NCI-H2171 (cell line): ENCODE data around the gene PDK3.
A peak's percentile ranks its signal among the peaks of the same experiment; 100 is the strongest.

Source experiments
- DNase-seq: peaks from one replicate; lab custom pipeline; 2025; lab: John Stamatoyannopoulos, UW

The PDK3 gene

DNA sequence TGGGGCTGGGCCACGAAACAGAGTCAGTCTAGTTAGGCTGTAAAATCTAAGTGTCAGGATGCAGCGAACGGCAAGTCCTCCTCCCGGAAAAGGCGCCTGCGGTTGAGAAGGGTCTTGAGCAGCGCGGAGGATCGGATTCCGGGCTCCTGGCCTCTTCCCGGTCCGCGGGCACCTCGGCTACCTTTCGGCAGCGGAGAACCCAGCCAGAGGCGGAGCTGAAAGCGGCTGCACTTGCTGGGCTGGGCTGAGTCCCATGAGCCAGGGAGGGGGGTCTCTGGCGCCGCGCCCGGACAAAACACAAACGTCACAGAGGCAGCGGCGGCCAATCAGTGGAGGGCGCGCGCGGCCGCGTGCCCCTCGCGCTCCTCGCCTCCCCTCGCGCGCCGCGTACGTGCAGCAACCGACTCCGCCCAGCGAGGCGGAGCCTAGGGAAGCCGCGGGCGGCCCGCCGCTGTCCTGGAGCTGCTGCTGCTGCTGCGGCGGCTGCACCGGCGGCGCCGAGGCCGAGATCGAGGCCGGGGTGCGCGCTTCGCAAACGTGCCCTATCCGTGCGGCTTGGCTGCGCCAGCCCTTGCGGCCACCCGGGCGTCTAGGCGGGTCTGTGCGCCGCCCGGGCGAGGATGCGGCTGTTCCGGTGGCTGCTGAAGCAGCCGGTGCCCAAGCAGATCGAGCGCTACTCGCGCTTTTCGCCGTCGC lies at the start of gene PDK3:
Gene PDK3, plus strand, starts transcription at position 451 of the 696 bp plus-strand sequence. Its CDS starts 170 bp downstream, at position 621.
- peak; percentile 83 for DNase-seq

GRCh38 chrX:24415921-24416320 lies 49.2 kb upstream of the PDK3 start:
- no peak for DNase-seq

GRCh38 chrX:24423960-24424359 lies 41.1 kb upstream of the PDK3 start:
- no peak for DNase-seq

- DNase-seq = no peak
Observed at GRCh38 chrX:24424948-24425347, 40.1 kb upstream of the PDK3 start.

DNA sequence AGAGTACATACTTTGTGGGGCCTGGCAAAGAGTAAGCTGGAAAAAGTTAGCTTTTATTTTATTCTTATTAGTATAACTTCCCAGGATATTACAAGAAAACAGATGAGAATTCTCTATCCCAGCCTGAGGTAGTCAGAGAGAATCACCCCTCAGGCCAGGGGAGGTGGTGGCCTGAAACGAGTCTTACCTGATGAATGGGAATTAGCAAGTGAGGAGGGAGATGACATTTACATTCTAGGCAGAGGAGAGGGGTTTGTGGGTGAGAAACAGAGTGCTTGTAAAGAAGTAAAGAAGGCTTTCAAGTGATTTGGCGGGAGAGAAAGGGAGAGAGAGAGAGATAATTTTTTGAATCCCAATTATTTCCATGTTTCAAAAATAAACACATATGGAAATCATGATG lies 39.3 kb upstream of the PDK3 start:
- no peak for DNase-seq

GRCh38 chrX:24426340-24426913 lies 38.7 kb upstream of the PDK3 start:
- DNase-seq = no peak

- DNase-seq = no peak
Observed at GRCh38 chrX:24426921-24427746, 38.0 kb upstream of the PDK3 start.

DNA sequence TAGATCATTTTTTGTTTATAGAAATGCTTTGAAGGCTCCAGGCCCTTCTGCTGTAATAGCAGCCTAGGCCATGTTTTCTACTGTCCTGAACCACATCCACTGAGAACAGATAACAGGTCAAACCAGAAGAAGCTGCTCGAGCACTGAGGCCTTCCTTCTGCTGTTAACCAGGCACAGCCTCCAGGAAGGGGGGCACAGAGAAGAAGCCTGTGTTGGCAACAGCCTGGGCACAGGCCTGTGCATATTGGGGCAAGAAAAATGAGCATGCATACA lies 37.4 kb upstream of the PDK3 start:
- DNase-seq = no peak

DNA sequence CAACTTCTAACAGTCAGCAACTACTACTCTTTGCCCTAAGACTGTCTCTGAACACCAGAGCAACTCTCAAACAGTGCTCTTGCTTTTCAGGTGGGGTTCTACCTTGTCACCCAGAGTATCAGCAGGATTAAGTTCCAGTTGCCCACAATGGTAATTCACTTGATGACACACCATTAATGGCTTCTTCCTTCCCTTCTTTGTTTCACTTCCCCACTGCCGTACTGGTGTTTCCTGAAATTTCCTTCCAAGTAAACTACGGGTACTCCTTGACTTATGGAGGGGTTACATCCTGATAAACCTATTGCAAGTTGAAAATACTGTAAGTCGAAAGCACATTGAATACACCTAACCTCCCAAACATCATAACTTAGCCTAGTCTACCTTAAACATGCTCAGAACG lies 36.6 kb upstream of the PDK3 start:
- no peak for DNase-seq

- no peak for DNase-seq
Observed at GRCh38 chrX:24435060-24435459, 30.0 kb upstream of the PDK3 start.

DNA sequence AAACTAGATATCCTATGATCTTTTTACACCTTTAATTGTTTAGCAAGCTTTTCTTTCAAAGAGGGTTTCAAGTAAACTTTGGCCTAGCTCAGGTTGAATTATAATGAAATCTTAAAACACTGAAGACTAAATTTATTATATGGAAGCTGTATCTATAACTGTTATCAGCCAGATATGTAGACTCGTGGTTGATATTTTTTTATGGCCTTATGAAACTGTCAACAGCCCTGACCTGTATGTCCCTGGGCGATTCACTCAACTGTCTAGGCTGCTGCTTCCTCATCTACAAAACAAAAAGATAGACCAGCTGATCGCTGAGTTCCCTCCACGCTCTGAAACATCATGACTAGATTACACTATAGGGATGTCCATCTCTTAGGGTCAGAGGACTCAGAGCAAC lies 21.2 kb upstream of the PDK3 start:
- no peak for DNase-seq

GRCh38 chrX:24444645-24445044 lies 20.4 kb upstream of the PDK3 start:
- DNase-seq = no peak

- no peak for DNase-seq
Observed at GRCh38 chrX:24448762-24449250, 16.3 kb upstream of the PDK3 start.

DNA sequence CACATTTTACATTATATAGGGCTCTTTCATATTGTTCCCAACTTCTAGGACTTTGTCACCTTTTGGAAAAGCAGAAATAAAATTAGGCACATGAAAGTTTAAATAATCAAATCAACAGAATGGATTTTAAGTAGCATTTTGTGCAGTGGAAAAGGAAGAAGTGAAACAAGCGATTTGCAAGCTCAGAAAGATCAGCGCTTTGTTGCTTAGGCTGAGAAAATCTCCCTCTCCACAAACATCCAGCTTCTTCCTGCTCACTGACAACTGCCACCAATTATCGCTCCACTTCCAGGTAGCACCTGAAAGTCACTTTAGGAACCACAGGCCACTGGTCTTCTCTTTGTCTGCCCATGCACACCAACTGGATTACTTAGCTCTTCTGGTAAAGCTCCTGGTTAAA lies 2.0 kb upstream of the PDK3 start:
- no peak for DNase-seq

- no peak for DNase-seq
Observed at GRCh38 chrX:24464498-24464835, 619 bp upstream of the PDK3 start.

DNA sequence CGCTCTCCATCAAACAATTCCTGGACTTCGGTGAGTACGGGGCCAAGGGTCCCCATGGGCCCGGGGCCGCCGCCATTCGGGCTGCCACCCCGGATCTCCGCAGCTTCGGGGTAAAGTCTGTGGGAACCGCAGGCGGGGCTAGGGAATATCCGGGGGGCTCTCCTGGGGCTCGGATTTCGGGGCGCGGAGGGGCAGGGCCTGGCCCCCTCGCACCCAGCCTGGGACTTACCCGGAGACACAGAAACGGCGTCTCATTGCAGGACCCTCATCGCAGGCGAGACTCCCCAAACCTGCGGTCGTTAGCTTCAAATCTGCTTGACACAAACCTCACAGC lies 413 bp downstream of the PDK3 start:
- no peak for DNase-seq

GRCh38 chrX:24466025-24466424 lies 939 bp downstream of the PDK3 start:
- DNase-seq = no peak

DNA sequence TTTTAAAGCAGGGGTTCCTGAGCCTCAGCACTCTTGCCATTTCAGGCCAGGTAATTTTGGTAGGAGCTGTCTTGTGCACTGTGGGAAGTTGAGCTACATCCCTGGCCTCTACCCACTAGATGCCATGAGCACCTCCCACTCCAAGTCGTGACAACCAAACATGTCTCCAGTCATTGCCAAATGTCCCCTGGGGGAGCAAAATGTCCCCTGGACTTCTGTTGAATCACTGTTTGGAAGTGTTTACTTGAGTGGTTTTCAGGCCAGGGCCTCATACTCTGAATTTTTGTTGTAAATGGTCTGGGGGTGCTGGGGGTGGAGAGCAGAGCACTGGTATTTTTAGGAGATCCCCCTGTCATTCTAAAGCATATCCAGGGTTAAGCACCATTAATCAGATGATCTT lies 3.2 kb downstream of the PDK3 start:
- no peak for DNase-seq

- no peak for DNase-seq
Observed at GRCh38 chrX:24471808-24472207, 6.7 kb downstream of the PDK3 start.

GRCh38 chrX:24475480-24475879 lies 10.4 kb downstream of the PDK3 start:
- no peak for DNase-seq

- DNase-seq = no peak
Observed at GRCh38 chrX:24478509-24478908, 13.4 kb downstream of the PDK3 start.

GRCh38 chrX:24479924-24480323 lies 14.8 kb downstream of the PDK3 start:
- no peak for DNase-seq

DNA sequence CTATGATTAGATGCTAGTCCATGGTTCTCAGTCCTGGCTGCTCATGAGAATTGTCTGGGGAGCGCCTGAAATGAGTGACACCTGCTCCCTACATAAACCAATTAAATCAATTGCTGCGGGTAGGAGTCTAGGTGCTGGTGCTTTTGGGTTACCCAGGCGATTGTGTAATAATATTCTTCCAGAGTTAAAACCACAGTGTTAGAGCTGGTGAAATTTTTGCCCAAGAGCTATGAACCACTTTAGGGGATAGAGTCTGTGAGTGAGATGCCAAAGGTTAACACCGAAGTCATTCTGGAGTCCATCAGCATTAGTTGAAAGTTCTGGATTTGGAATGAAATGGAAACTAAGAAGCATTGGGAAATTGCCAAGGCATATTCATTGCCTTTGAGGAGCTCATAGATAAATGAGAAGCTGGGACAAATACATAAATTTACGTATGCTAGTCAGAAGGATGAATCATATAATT lies 15.3 kb downstream of the PDK3 start:
- DNase-seq = no peak
